COLO668 (cell line): ENCODE data around the gene TCEAL1.
A peak's percentile ranks its signal among the peaks of the same experiment; 100 is the strongest.
"Not testable (repeated sequence)": the region's sequence is repeated elsewhere in the genome, so short reads cannot be mapped to it uniquely, and the experiment has no call there.

Experiments
- DNase-seq: peaks from one replicate; lab custom pipeline; 2025; ENCODE audit not compliant: unreplicated experiment; lab: John Stamatoyannopoulos, UW

TCEAL1 gene, protein sequence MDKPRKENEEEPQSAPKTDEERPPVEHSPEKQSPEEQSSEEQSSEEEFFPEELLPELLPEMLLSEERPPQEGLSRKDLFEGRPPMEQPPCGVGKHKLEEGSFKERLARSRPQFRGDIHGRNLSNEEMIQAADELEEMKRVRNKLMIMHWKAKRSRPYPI

GRCh38 chrX:103628386-103629317 is at the start of gene TCEAL1:
TCEAL1 (plus strand) TSS chrX:103628975; CDS start chrX:103629917, 942 bp downstream.
- DNase-seq, result peak; percentile 77

DNA sequence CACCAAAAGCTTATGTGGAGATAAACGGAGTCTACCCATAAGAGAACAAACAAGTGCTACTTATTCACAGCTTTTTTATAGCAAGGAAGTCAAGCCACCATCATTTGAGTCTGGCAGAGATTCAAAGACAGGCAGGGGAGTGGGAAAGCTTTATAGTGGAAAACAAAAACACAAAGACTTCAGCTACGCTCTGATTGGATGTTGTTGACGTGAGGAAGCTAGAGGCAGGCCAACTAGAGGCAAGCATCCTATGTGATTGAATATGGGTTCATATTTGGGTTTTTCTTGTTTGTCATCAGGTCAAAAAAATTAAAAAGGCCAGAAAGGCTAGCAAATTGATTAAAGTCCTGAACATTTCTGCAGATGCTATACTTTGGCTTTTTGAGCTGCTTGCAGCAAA is 44.2 kb upstream of the TCEAL1 start:
- DNase-seq, result no peak

DNA sequence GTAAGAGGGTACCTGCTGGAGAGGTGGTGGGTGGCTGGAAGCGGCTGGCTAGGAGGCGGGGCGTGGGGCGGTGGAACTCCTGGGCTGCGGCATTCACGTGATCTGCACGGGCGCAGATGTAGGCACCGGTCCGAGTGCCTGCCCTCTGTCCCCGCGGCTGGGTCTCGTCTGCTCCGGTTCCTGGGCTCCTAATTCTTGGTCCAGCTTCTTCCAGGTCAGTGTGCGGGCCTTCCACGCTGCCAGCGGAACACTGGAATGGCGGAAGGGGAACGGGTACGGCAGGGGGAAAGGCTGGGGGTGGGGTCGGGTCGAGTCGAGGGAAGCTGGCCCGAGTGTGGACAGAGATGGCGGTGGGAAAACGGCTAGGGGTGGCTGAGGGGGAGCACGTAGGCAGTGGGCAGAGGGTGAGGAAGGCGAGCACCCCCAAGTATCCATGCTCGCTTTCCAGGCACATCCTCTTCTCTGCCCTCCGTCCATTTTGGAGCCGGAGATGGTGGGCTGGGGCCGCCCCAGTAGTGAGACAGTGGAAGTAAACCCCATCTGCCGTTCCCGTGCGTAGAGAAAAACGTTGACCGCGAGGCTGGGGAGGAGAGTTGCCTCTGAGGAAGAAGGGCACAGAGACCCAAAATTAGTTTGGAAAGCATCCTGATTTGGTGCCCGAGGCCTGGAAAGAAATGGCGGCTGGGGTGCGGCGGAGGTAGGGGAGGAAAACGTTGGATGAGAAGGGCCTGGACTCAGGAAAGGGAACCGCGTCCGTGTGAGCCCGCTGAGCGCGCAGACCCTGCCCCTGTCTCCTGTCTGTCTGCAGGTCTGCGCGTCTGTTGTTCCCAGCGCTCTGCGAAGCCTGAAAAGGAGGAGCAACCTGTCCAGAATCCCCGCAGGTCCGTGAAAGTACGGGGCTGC is 43.1 kb upstream of the TCEAL1 start, which contains the start of gene TCEAL4:
Gene TCEAL4 (plus strand): TSS at position 105 of the 903 bp plus-strand sequence. CDS start 1,161 bp downstream, outside the sequence.
- DNase-seq, result peak; percentile 59

DNA sequence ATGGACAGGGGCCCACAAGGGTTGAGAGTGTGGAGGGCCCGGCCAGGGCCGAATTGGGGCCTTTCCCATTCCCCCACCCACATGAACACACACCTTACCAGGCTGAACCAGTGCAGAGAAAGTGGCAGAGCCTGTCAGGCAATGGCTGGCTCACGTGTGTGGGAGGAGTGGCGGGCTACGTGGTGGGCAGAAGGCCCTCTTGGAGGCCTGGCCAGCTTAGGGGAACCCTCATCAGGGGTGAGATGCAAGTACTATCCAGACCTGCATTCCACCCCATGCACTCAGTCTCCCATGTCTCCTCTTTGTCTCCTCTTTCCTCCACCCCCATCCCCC is 42.5 kb upstream of the TCEAL1 start:
- no peak for DNase-seq

- DNase-seq, result no peak
Measured at GRCh38 chrX:103586659-103587058, 42.1 kb upstream of the TCEAL1 start.

- not testable (repeated sequence) for DNase-seq
Measured at GRCh38 chrX:103592295-103592694, 36.5 kb upstream of the TCEAL1 start.

GRCh38 chrX:103595202-103595601 is 33.6 kb upstream of the TCEAL1 start:
- not testable (repeated sequence) for DNase-seq

GRCh38 chrX:103607364-103608305 is 21.1 kb upstream of the TCEAL1 start, which contains the start of gene TCEAL3:
TCEAL3 (plus strand) TSS chrX:103607963; CDS start chrX:103609065, 1,102 bp downstream.
- peak; percentile 57 for DNase-seq

GRCh38 chrX:103608306-103608963 is 20.3 kb upstream of the TCEAL1 start:
- DNase-seq, result peak; percentile 2

DNA sequence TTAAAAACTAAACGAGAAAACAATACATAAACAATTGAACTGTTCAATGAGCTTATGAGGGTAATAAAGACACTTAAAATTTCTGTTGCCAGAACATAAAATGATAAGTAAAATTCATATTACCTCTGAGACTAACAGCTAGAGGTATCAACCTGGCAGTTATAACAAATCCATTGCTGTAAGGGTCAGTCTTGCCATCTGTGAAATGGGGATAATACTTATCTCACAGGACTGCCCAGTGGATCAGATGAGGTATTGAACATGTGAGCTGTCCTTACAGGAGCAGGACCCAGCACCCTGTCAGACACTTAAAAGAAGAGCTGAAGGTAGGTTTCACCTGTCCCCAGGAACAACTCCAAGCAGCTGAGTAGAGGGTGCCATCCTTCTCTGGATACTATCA is 18.5 kb upstream of the TCEAL1 start:
- no peak for DNase-seq

- DNase-seq, result no peak
Measured at GRCh38 chrX:103613362-103613890, 15.3 kb upstream of the TCEAL1 start.

DNA sequence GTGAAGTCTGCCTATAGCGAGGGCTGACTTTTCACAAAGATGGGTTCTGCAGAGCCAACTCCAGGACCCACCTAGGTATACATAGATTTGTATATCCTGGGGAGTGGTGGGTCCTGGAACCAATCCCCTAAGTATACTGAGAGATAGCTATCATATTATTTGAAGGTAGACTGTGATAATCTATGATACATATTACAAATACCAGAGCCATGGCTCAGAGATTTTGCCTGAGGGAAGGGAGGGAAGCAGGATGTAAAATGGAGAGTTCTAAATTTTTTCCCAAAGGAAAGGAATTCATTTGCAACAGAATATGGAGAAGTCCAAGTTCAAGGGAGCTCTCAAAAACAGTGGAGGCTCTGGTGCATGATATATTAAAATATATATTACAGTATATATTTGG is 13.8 kb upstream of the TCEAL1 start:
- no peak for DNase-seq

DNA sequence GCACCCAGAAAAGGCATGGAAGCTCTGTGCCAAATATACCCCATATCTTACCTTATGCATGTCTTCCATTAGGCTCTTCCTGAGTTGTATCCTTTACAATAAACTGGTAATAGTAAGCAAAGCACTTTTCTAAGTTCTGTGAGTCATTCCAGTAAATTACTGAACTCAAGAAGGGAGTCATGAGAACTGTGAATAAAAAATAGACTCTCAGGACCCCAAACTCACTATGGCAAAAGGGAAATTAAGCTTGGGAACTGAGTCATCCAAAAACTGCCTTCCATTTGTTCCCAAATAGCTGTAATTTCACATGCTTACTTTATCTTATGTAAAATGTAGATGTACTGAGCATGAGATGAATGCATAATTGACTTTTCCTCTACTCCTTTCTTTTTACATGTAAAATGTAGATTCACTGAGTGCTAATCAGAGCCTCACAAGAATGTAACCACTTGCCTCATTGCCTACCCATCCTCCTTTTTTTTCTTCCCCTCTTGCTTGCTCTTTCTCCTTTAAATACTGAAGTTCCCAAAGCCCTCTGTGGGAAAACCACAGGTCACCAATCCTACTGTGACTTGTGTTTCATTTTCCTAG is 12.9 kb upstream of the TCEAL1 start:
- DNase-seq, result no peak

DNA sequence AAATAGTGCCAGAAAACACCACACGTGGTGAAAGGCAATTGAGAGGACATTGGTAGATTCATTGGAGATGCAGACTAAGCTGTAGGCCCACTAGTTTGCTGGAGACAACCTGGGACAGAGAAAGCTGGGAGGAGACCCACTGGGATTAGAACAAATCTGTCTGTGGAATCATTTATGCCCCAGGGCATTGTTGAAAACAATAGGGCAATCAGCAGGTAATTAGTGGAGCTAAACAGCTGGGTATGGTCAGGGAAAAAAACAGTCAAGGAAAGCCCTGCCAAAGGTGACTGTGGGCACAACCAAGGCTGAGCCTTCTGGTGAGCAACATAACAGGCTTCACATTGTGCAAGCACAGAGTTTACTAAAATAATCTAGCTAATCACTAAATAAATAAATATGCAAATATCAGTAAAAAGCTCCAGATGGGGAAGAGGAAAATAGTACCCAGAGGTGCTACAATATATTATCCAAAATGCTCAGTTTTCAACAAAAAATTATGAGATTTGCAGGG is 12.0 kb upstream of the TCEAL1 start:
- no peak for DNase-seq

DNA sequence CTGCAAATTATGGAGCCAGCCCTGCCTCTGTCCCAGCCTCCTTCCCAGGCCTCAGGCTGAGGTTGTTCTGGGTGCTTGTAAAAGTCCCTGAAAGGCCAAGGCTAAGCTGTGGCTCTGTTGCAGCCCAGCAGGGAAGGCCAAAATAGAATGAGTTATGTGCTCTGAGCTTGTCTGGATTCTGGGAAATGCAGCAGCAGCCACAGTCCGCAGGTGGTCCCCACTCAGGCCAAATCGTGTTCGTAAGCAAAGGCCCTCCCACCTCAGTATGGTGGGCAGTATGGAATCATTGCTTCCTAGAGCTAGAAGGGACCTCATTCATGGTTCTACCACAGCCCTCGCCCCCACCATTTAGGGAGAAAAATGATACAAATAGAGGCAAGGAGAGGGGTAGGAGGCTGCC is 4.7 kb upstream of the TCEAL1 start:
- no peak for DNase-seq

DNA sequence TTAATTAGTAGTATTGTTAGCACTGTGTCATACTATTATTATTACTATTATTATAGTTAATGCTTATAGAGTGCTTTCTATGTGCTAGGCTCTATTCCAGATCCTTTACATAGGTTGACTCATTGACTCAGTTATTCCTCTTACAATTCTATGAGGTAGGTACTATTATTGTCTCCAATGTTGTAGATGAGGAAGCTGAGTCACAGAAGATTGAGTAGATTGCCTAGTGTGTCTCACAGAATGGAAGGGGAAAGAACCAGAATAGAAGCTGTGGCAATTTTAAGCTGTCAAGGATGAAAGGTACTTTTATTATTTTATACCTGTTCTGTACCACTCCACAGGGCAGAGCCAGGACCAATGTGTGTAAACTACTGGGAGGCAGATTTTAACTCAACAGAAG is 1.9 kb upstream of the TCEAL1 start:
- no peak for DNase-seq

DNA sequence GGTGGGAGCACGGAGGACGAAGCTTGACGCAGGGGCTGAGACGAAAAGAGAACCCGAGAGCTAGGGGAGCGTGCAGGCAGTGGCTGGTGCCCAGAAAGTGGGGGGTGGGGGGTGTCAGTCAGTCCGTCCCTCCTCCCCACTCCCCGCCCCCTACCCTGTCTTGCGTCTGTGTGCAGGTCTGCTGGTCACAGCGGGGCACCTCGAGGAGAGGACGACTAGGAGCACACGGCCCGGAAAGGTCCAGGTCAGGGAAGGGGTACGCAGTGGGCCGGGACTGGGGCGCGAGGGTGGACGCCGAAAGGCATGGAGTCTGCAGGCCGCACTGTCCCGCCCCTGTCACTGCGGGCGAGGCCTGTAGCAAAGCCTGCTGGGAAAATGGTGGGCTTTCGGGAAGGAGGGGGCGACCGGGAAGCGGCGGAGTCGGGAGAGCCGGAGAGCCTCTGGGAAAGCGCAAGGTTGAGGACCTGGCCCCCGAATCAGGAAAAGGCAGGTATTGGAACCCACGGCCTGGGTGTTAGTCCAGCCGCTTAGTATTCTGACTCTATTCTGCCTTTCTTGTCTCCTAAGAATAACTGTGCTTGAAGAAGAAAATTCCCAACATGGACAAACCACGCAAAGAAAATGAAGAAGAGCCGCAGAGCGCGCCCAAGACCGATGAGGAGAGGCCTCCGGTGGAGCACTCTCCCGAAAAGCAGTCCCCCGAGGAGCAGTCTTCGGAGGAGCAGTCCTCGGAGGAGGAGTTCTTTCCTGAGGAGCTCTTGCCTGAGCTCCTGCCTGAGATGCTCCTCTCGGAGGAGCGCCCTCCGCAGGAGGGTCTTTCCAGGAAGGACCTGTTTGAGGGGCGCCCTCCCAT is 769 bp downstream of the TCEAL1 start:
- DNase-seq, result peak; percentile 67

- DNase-seq, result no peak
Measured at GRCh38 chrX:103630171-103630511, 1.4 kb downstream of the TCEAL1 start.
